NCI-H510A (cell line): ENCODE data around the gene KRTAP13-1.

Experiments used
- DNase-seq: peaks from one replicate; lab custom pipeline; 2025; lab: John Stamatoyannopoulos, UW

Gene KRTAP13-1, protein sequence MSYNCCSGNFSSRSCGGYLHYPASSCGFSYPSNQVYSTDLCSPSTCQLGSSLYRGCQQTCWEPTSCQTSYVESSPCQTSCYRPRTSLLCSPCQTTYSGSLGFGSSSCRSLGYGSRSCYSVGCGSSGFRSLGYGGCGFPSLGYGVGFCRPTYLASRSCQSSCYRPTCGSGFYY

DNA sequence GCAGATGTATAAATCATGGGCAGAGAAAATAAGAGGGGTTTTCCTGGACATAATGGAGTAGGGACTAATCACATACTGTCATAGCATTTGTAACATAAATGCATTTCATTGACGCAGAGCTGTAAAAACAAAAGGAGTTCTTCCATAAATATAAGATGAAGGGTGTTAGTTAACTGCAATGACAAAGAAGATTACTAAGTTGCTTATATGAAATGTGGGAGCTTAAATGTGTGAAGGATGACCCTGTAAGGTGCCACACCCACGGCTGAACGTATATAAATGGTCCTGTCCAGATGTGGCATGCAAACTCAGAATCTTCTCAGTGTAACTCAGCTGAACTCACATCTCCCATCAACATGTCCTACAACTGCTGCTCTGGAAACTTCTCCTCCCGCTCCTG lies at the start of gene KRTAP13-1:
KRTAP13-1 (plus strand) TSS at position 301 of the 400 bp plus-strand sequence; CDS start at position 357, 56 bp downstream.
- DNase-seq, result no peak

DNA sequence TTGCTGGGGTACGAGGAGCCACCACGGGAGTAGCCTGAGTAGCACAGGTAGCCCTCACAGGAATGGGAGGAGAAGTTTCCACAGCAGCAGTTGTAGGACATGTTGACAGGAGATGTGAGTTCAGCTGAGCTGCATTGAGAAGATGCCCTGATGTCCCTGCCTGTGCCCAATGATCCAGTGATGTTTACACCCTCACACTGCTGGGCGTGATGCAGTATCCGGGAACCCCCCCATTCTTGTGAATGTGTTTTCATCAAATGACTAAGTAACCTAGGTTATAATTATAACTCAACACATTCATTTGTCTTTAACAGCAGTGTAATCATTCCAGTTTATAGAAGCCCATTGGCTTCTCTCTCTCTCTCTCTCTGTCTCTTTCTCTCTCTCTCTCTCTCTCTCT lies 47.3 kb upstream of the KRTAP13-1 start, which contains the start of gene KRTAP23-1:
KRTAP23-1 (minus strand) TSS at position 101 of the 400 bp plus-strand sequence; CDS start at position 101, 0 bp downstream.
- DNase-seq, result no peak

DNA sequence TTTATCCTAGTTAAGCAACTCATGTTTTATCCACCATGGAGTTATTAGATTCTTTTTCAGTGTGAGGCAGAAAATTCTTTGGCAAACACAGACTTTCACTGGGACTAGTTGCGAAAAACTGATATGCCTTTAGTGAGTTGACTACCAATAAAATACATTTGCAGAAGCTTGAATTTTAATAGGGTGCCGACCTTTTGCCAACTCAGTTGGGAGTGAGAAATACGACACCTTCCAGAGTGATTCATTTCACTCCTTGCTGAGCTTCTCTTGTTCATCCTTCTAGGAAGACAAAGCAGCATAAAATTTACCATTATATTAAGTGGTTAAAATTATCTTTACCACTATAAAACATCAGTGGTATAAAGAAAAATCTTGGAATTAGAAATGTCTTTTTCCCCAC lies 46.3 kb upstream of the KRTAP13-1 start:
- no peak for DNase-seq

DNA sequence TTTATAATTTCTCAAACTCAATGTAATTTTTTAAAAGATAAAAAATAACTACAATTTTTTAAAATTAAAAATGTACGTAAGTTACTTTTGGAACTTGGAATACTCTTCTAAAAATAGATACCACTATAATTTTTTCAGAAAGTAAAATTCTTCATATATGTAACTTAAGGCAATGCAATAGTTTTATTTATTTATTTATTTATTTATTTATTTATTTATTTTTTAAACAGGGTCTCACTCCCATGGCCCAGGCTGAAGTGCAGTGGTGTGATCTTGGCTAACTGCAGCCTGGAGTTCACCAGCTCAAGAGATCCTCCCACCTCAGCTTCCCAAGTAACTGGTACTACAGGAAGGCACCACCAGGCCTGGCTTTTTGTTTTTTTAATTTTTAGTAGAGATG lies 44.3 kb upstream of the KRTAP13-1 start:
- no peak for DNase-seq

DNA sequence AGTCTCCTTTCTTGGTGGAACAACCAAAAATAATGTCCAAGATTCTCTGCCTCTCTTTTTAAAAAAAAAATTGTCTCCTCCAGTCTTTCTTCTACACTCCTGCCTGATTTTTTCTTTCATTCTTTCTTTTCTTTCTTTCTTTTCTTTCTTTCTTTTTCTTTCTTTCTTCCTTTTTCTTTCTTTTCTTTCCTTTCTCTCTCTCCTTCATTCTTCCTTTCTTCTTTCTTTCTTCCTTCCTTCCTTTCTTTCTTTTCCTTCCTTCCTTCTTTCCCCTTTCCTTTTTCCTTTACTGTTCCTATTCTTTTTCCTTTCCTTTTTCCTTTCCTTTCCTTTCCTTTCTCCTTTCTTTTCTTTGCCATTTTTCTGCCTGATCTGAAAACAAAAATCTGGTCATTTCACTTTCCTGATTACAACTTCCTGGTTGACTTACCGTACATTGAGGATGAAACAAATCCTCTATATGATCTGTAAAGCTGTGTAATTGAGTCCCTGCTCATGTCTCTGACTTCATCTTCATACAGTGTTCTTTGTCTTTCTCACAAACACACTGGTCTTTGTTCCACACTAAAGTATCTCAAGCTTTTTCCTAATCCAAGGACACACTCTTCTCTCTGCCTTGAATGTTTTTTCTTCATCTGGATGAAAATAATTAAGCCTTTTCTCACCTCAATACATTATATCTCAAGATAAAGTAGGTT lies 41.4 kb upstream of the KRTAP13-1 start:
- DNase-seq, result no peak

DNA sequence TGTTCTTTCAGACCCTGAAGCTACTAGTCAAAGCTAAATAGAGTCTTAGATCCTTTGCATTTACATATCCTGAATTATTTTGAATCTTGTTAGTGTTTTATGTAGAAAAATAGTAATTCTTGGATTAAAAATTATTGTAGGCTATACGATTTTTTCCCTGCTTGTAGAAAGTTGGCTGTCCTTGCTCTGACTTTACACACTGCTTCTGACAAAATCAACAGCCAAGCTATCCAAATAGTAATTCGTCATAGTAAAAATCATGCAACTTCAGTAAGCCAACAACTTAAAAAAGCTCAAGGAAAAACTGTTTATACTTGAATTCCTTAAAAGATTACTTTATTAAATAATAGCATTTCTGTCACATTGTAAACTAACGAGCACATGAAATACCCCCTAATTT lies 39.9 kb upstream of the KRTAP13-1 start:
- DNase-seq, result no peak

DNA sequence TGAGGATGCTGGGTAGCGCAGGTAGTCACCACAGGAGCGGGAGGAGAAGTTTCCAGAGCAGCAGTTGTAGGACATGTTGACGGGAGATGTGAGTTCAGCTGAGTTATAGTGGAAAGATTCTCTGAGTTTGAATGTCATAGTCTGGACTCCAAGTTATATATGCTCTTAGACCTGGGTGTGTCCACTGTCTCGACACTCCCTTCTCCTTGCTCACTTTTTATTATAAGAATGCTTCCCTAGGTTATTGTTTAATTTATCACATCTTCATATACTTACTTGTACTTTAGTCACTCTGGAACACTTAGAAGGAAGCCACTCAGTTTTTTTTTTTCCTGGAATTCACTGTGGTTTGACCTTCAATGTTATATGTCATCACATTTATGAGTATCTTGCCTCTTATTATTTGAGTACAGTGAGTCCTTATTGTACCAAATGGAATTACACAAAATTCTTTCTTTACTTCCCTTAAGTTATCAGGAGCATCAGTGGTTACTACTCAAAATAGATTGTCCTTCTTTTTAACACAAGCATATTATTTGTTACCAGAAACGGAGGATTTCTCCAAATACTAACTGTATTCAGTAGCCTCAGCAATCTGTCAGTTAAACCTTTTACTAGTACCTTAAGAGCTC lies 23.6 kb upstream of the KRTAP13-1 start, which contains the start of gene KRTAP13-2:
KRTAP13-2 (minus strand) TSS at position 133 of the 632 bp plus-strand sequence; CDS start at position 75, 58 bp downstream.
- DNase-seq, result no peak

DNA sequence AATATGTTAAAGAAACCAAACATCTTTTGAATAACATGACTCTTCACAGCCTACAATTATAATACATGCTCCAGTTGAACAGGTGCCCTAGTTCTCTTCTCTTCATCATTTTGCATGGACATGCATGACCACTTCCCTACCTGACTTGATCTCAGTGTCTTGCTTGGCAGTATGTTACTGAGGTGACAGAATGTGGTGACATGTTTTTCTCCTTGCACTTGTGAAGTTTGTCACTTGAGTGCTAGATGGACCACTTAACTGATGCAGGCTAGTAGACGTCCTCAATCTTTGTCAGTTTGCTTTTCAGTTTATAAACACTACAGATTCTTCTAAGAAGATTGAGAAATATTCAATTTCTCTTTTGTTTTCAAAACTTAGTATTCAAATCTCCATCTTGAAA lies 13.6 kb upstream of the KRTAP13-1 start:
- DNase-seq, result no peak

DNA sequence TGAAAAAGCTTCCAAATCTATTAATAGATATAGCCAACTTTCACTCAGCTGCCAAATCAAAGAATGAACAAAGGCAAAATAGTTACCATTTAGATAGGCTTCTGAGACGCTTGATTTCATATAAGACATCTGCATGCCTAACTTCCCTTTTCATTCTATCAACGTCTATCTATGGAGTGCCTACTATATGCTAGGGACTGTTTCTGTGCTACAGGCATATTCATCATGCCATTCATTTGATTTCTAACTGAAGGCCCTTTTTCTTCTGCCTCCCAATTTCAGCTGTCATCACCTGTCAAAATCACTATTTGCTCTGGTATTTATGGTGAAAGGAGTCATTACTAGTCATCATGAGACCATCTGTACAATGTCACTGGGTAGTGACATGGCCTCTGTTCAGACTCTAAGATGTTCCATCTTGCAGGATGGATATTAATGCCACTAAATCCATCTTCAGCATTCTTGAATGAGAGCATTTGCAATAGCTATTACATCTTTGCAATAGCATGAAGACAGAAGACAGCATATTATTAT lies 4.3 kb upstream of the KRTAP13-1 start:
- no peak for DNase-seq

DNA sequence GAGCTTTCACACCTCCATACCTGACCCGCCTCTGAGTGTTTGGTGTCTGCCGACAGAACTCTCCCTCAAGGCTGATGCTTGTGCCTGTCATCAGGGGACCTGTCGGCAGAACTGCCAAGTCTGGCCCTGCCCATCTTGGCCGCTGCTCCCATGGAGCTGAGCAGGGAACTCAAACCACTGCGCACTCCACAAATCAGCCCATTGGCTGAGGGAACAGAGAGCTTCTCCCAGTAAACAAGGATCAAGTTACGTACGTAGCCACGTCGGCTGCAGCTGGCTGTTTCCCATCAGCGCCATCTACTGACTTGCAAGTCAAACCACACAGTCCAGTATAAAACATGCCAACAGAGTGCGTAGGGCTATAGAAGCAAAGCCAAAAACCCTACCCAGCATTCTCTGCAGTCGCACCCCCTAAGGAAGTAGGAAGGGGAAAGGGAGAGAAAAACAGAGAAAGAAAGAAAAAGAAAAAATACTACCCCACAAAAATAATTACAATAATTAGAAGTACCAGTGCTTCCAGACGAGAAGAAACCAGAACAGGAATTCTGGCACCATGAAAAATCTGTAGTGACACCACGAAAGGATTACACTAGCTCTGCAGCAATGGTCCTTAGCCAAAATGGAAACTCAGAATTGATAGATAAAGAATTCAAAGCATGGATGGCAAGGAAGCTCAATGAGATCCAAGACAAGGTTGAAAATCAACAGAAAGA lies 13.1 kb downstream of the KRTAP13-1 start:
- DNase-seq, result peak; percentile 9

DNA sequence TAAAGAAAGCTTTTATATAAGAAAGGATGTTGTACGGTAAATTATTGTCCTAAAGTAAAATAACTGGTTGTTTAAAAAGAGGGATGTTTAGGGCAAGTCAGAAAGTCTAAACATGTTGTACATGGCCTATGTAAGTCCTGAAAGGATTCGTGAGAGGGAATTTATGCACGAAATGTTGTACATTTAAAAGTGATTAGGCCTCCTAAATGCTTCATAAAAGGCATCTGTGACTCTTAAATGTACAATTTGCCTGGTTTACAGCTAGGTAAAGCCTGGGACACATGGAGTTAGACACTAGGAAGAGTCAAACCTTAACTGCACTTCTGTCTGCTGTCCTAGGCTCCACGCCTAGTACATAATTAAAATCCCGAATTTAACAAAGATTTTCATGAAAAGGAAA lies 20.2 kb downstream of the KRTAP13-1 start:
- DNase-seq, result no peak

DNA sequence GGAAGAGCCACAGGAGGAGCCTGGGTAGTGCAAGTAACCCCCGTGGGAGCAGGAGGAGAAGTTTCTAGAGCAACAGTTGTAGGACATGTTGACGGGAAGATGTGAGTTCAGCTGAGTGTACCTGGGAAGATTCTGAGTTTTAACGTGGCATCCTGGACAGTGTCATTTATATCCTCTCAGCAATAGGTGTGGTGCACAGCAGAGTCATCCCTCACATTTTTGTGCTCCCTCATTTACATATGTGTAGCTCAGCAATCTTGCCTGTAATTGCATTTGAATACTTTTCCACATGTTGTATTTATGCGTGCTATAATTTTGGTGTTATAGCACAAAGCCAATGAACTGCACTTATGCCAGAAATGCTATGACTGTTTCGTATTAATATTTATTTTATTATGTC lies 30.0 kb downstream of the KRTAP13-1 start, which contains the start of gene KRTAP13-3:
KRTAP13-3 (minus strand) TSS at position 101 of the 400 bp plus-strand sequence; CDS start at position 87, 14 bp downstream.
- no peak for DNase-seq

DNA sequence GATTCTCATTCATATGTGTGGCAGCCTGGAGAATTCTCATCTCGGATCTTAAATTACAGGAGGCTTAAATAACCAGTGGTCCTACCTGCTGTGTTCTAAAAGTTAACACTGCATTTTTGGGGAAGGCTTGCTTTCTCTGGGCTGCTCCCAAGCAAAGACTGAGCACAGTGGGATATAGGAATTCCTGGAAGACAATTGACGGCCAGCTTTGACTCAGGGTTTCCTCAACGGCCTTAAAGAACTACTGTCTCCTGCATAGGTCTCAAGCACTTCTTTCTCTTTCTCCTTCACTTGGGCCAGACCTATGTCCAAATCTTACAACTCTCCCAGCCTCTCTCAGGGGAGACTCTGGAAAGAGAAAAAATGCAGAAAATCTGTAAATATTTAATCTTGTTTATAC lies 30.9 kb downstream of the KRTAP13-1 start:
- DNase-seq, result no peak

DNA sequence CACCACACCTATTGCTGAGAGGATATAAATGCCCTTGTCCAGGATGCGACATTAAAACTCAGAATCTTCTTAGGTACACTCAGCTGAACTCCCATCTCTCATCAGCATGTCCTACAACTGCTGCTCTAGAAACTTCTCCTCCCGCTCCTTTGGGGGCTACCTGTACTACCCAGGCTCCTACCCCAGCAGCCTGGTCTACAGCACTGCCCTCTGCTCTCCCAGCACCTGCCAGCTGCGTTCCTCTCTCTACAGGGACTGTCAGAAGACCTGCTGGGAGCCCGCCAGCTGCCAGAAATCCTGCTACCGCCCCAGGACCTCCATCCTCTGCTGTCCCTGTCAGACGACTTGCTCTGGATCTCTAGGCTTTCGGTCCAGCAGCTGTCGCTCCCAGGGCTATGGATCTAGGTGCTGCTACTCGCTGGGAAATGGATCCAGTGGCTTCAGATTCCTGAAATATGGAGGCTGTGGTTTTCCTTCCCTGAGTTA lies 34.4 kb downstream of the KRTAP13-1 start, which contains the start of gene KRTAP13-4:
KRTAP13-4 (plus strand) TSS at position 51 of the 486 bp plus-strand sequence; CDS start at position 107, 56 bp downstream.
- no peak for DNase-seq

DNA sequence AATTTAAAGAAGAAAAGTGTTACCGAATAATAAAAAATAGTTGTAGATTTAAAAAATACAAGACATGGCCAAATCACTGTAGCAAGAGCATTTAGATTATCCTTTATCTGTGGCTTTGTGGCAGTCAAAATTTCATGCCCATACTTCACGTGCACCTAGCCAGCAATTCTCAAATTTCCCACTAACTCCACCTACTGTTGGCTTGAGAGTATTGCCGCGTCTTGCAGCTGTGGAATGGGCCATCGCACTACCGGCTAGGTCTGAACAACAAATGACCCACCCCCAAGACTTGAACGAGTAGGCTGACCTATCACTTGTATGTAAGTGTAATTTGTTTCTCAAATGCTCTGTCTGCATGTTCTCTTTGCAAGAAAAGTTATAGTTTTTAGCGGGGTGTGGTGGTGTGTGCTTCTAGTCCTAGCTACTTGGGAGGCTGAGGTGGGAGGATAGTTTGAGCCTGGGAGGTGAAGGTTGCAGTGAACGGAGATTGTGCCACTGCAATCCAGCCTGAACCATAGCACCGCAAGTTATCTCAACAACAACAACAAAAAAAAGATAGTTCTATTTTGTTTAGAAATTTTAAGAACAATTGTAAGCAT lies 38.3 kb downstream of the KRTAP13-1 start:
- no peak for DNase-seq

DNA sequence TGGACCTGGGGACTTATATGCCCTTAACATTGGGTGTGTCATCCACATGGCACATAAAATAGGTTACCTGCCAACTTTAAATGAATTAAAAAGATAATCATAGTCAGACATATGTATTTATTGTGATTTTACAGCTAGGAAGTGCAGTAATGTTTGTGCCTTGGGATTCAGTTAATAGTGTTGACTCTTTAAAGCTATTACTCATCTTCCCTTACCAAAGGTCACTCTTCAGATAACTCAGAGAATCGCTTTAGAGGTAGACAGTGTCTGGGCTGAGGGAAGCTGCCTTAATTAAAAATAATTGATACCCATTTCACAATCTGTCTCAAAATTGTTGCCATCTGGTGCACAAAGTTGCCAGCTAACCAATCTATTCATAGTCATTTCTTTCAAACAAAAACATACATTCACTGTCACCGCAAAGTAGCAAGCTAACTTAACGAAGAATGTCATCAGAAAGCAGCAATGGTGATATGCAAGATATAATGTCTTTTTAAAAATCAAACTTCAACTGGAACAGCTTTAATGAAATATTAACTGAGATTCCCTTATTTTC lies 41.3 kb downstream of the KRTAP13-1 start:
- DNase-seq, result no peak

DNA sequence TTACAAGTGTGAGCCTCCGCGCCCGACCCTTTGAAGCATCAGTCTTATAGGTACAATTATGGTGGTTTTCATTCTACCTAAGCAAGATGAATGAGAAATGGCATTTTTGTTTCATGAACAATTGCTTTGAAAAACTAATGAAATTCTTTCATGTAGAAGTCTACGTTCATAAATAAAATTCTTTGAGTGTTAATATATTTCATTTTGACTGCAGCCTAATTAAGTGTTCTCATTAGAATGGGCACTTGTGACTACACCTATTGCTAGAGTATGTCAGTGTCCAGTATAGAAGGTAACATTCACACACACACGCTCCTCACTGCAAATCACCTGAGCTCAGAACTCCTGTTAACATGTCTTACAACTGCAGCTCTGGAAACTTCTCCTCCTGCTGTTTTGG lies 44.1 kb downstream of the KRTAP13-1 start, which contains the start of gene KRTAP15-1:
KRTAP15-1 (plus strand) TSS at position 301 of the 400 bp plus-strand sequence; CDS start at position 354, 53 bp downstream.
- no peak for DNase-seq

DNA sequence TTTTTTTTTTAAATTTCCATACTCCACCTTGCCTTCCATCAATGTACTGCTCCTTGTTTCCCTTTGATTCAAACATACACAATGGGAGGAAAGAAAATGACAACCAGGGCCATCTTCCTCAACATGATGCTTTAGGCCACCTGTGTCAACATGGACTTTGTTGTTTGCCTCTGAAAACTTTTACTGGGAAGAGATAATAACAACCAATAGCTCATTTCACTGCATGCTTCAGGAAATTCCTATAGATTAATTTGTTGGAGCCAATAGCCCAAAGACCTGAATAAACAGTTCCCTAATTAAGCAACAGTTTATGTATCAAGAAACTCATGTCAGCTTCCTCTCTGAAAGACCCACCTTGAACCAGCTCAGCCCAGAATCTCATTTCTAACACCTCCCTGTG lies 47.4 kb downstream of the KRTAP13-1 start:
- DNase-seq, result no peak

DNA sequence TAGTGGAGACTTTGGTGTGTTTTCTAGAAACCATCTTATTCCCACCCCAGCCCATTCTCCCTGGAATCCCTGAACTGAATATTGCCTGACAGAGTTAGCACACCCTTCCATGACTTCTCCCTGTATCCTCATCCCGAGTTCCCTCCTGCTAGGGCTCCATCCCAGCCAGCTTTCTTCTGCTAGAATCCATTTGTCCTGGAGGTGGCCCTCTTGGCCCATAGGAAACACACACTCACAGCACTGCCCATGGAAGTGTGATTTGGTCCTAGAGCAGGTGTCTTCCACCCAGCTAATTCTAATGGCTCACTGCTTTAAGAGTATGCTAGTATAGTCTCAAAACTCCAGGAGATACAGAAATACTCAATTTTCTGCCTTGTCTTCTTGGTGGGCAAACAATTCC lies 48.4 kb downstream of the KRTAP13-1 start:
- no peak for DNase-seq
